ENCODE measurements around the gene FBXL3.

Gene FBXL3

DNA sequence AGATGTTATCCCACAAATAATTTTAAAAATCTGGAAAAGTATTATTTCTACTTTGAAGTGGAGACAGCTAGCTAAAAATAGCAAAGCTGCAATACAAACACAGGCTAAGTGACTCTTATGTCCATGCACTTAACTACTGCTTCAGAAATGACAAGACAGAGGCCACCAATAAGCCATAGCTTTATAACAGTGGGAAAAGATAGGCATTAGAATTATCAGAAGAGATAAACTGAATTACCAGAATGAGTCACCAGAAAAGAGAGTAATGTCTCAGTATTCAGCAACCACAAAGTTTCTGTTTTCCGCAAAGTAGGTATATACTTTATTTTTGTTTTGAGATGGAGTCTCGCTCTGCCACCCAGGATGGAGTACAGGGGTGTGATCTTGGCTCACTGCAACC lies 17.9 kb downstream of the FBXL3 start:
- TF ChIP-seq CTCF (IDR thresholded peaks at IDR 0.05) = no peak

DNA sequence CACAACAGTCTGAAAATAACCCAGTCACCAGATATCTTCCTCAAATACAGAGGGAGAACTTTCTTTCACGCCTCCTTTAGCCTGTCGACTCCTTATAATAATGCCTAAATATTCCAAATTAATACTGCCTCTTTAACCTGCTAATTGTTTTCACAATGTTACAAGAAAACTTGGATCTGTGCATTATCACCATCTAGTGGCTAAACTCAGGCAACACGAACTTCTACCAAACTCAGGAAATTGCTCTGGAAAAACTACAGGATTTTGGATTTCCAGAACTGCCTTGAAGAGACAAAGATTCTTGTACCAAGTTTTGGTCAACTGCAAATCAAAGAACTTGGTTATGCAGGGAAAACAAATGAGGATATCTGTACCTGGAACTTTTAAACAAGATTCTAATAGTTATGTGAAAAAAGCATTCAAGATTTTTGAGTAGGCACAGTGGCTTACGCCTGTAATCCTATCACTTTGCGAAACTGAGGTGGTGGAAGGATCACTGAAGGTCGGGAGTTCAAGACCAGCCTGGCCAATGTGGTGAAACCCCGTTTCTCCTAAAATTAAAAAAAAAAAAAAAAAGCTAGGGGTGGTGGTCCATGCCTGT lies 24.3 kb downstream of the FBXL3 start:
- TF ChIP-seq CTCF (IDR thresholded peaks at IDR 0.05) = peak; percentile 68

DNA sequence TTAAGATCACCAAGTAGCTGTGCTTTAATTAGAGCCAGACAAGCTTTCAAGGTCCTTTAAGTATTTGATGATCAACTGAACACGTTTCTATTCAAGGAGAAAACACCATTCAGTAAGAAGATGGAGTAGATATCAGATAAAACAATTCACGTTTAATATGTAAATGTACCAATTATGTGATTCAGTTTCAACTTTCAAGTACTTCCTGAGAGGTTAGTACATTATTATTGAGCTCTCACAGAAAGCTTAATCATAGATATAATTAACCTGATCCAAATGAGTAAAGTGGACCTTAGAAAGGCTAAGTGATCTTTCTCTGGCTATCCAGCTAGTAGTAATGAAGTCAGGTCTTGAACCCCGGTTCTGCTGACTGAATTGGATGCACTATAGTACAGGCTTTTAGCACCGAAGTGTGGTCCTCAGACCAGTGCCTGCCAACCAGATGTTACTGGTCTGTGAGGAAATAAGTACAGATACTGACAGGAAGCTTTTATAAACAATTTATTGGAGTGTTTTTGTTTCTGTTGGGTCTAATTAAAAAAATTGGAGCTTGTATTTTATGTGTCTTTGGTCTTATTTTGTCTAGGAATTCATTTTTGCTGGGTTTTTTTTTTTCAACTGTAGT lies 24.9 kb downstream of the FBXL3 start:
- no peak for TF ChIP-seq CTCF (IDR thresholded peaks at IDR 0.05)

- no peak for TF ChIP-seq CTCF (IDR thresholded peaks at IDR 0.05)
These were observed 25.4 kb downstream of the FBXL3 start for GRCh38 chr13:77001540-77001939.

DNA sequence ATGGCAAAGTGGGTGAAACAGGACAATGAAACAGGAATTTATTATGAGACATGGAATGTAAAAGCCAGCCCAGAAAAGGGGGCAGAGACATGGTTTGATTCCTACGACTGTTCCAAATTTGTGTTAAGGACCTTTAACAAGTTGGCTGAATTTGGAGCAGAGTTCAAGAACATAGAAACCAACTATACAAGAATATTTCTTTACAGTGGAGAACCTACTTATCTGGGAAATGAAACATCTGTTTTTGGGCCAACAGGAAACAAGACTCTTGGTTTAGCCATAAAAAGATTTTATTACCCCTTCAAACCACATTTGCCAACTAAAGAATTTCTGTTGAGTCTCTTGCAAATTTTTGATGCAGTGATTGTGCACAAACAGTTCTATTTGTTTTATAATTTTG lies 26.5 kb downstream of the FBXL3 start:
- no peak for TF ChIP-seq CTCF (IDR thresholded peaks at IDR 0.05)

- no peak for TF ChIP-seq CTCF (IDR thresholded peaks at IDR 0.05)
These were observed 32.7 kb downstream of the FBXL3 start for GRCh38 chr13:76994281-76994680.

- no peak for TF ChIP-seq CTCF (IDR thresholded peaks at IDR 0.05)
These were observed 33.5 kb downstream of the FBXL3 start for GRCh38 chr13:76993473-76993872.

DNA sequence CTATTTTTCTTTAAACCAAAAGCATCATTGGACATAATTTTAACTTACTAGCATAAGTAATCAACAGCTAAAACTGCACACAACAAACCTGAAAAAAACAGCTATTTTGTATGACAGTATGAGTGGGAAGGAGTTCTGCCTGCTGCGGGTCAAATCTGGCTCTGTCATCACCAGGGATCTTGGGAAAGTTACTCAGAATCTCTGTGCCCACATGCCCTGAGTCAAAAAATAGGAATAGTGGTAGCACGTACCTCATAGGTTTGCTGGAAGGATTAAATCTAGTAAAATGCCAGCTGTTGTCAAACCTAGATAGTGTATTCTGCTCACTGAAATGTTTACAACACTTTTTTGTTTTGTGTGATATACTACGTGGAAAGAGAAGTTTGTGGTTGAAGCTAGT lies 33.9 kb downstream of the FBXL3 start:
- no peak for TF ChIP-seq CTCF (IDR thresholded peaks at IDR 0.05)
